Neuronal stem cell (in vitro differentiated cells): ENCODE measurements around the gene THSD7A.

ENCODE experiments used
- DNase-seq: peaks from one replicate; pipeline ENCODE4 v3.0.0-alpha.2; 2013; ENCODE audit warnings: low spot score
- H2AFZ ChIP-seq: one replicate; pipeline ENCODE4 v1.6.1; 2013; ENCODE audit warnings: mild to moderate bottlenecking, low read length, inconsistent platforms
- H2AK5ac ChIP-seq: 2 replicates; pipeline ENCODE4 v1.6.1; 2013; ENCODE audit warnings: low read depth, mild to moderate bottlenecking, inconsistent platforms, low read length, moderate library complexity, mixed read lengths
- H2BK120ac ChIP-seq: 2 replicates; pipeline ENCODE4 v1.6.1; 2013; ENCODE audit warnings: low read depth, mild to moderate bottlenecking, inconsistent platforms, low read length, moderate library complexity, mixed read lengths
- H2BK12ac ChIP-seq: one replicate; pipeline ENCODE4 v1.6.1; 2013; ENCODE audit warnings: low read length, inconsistent platforms
- H2BK15ac ChIP-seq: 2 replicates; pipeline ENCODE4 v1.6.1; 2013; ENCODE audit warnings: mild to moderate bottlenecking, low read length, inconsistent platforms, mixed read lengths
- H2BK5ac ChIP-seq: one replicate; pipeline ENCODE4 v1.6.1; 2013; ENCODE audit warnings: inconsistent platforms, mild to moderate bottlenecking, low read length, moderate library complexity
- H3K14ac ChIP-seq: one replicate; pipeline ENCODE4 v1.6.1; 2013; ENCODE audit warnings: low read length, inconsistent platforms
- H3K18ac ChIP-seq: 2 replicates; pipeline ENCODE4 v1.6.1; 2013; ENCODE audit warnings: low read length, inconsistent platforms
- H3K23ac ChIP-seq: 2 replicates; pipeline ENCODE4 v1.6.1; 2013; ENCODE audit warnings: low read depth, mild to moderate bottlenecking, mixed read lengths, low read length, inconsistent platforms; ENCODE audit not compliant: poor library complexity
- H3K27ac ChIP-seq: replicated peaks from 3 replicates; pipeline ENCODE4 v1.5.1; 2013; ENCODE audit warnings: low read length, inconsistent platforms
- H3K27me3 ChIP-seq, 3 experiments: 2 replicates each; pipeline ENCODE4 v1.6.1; 2013; ENCODE audit warnings: low read length in 3 of 3, mild to moderate bottlenecking in 2 of 3, inconsistent platforms in 1 of 3, low read depth in 1 of 3, mixed read lengths in 1 of 3, moderate library complexity in 1 of 3; ENCODE audit not compliant: control insufficient read depth in 3 of 3, insufficient read depth in 3 of 3
- H3K36me3 ChIP-seq, 2 donors: replicated peaks in 1 of 2; 2 replicates each; pipeline ENCODE4 v1.6.1; 2013; ENCODE audit warnings: low read length in 2 of 2; ENCODE audit not compliant: control insufficient read depth in 2 of 2, insufficient read depth in 2 of 2
- H3K4ac ChIP-seq: 2 replicates; pipeline ENCODE4 v1.6.1; 2013; ENCODE audit warnings: inconsistent platforms, mild to moderate bottlenecking, low read length, moderate library complexity
- H3K4me1 ChIP-seq, 2 donors: 1 replicate in 1 of 2; 2 replicates in 1 of 2; pipeline ENCODE4 v1.6.1; 2013; ENCODE audit warnings: low read length in 2 of 2, low read depth in 1 of 2; ENCODE audit not compliant: control insufficient read depth in 2 of 2, insufficient read depth in 1 of 2
- H3K4me2 ChIP-seq: one replicate; pipeline ENCODE4 v1.6.1; 2013; ENCODE audit warnings: mild to moderate bottlenecking, low read length, inconsistent platforms; ENCODE audit not compliant: insufficient read depth, poor library complexity, severe bottlenecking
- H3K4me3 ChIP-seq, 2 donors: 2 replicates each; pipeline ENCODE4 v1.5.1; 2013; ENCODE audit warnings: low read length in 2 of 2, mild to moderate bottlenecking in 2 of 2, inconsistent platforms in 1 of 2, moderate library complexity in 1 of 2
- H3K79me1 ChIP-seq: one replicate; pipeline ENCODE4 v1.6.1; 2013; ENCODE audit warnings: low read depth, mild to moderate bottlenecking, inconsistent platforms, low read length, moderate library complexity
- H3K9ac ChIP-seq: one replicate; pipeline ENCODE4 v1.6.1; 2013; ENCODE audit warnings: mild to moderate bottlenecking, low read depth, low read length, inconsistent platforms; ENCODE audit not compliant: poor library complexity
- H3K9me3 ChIP-seq, 2 donors: replicated peaks in 1 of 2; 2 replicates each; pipeline versions ENCODE3 to v1.6.1; 2013; ENCODE audit warnings: low read length in 2 of 2, mild to moderate bottlenecking in 2 of 2, inconsistent platforms in 1 of 2, low read depth in 1 of 2, mixed read lengths in 1 of 2, moderate library complexity in 1 of 2; ENCODE audit not compliant: control insufficient read depth in 2 of 2, insufficient read depth in 1 of 2
- H4K8ac ChIP-seq: one replicate; pipeline ENCODE4 v1.6.1; 2013; ENCODE audit warnings: low read depth, mild to moderate bottlenecking, inconsistent platforms, low read length, moderate library complexity
- H4K91ac ChIP-seq: one replicate; pipeline ENCODE4 v1.6.1; 2013; ENCODE audit warnings: low read length, low read depth, mild to moderate bottlenecking, inconsistent platforms; ENCODE audit not compliant: poor library complexity
- WGBS, 2 donors: extraction: QIAGEN DNeasy Blood & Tissue Kit; methylation state at CpG; one replicate each; pipeline ENCODE4 v1.1.7; 2013; ENCODE audit warnings: missing lambda C conversion rate in 2 of 2, mixed read lengths in 1 of 2; ENCODE audit not compliant: insufficient read length in 2 of 2, insufficient replicate concordance in 1 of 2; ENCODE audit errors: extremely low coverage in 2 of 2; 5-methylcytosine and 5-hydroxymethylcytosine counted together

Gene THSD7A

GRCh38 chr7:11706666-11707605 lies 125.1 kb downstream of the THSD7A start:
- Histone ChIP-seq H2AK5ac (no peak overlapping the region), H3K79me1 (no peaks in the 10 kb centered on the region), H3K9ac (no peak overlapping the region), H3K18ac (no peak overlapping the region), H3K36me3 (no peaks in the 10 kb centered on the region), H3K27ac (no peak overlapping the region), H2BK15ac (no peak overlapping the region), H3K9me3 (no peaks in the 10 kb centered on the region), H2AFZ (no peak overlapping the region), H2BK120ac (no peak overlapping the region), H3K4me3 (no peak overlapping the region), H4K91ac (no peak overlapping the region), H3K23ac (no peak overlapping the region), H2BK5ac (no peak overlapping the region), H2BK12ac (no peak overlapping the region), H3K4me1 (peaks cover 0 to 1% of the 10 kb centered on the region in 2 donors), H3K4me2 (no peak overlapping the region), H3K4ac (no peak overlapping the region), H4K8ac (no peak overlapping the region), H3K27me3 (no peaks in the 10 kb centered on the region), H3K14ac (no peak overlapping the region)
- DNase-seq, result no peak
- WGBS, 2 donors, result no CpG with 5 or more reads among the region's 2 CpGs

DNA sequence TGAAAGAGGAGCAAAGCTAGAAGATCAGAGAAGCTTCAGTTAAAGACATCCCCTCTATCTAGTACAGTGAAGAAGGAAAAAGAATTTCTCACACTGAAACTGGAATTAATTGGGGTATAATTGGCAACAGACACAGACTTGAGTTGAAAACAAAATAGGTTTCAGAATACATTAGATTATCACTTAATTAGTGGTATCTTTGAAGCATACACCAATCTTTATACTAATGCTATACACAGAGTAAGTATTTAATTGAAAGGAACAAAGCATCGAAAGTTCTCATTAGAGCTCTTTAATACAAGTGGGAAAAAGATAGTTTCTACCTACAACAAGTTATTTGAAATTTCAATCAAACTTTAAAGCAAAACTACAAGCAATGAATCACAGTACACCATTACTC lies 128.2 kb downstream of the THSD7A start:
- no peak for DNase-seq
- Histone ChIP-seq H4K8ac (no peak overlapping the region), H2BK15ac (no peak overlapping the region), H2BK120ac (no peak overlapping the region), H3K27ac (no peak overlapping the region), H3K4me3 (no peak overlapping the region), H3K23ac (no peak overlapping the region), H3K18ac (no peak overlapping the region), H2BK5ac (no peak overlapping the region), H3K9ac (no peak overlapping the region), H3K79me1 (no peaks in the 10 kb centered on the region), H2AFZ (no peak overlapping the region), H3K9me3 (no peaks in the 10 kb centered on the region), H3K4me1 (peaks cover 0 to 4% of the 10 kb centered on the region in 2 donors), H3K4ac (no peak overlapping the region), H4K91ac (no peak overlapping the region), H3K14ac (no peak overlapping the region), H3K36me3 (no peaks in the 10 kb centered on the region), H3K27me3 (no peaks in the 10 kb centered on the region), H2AK5ac (no peak overlapping the region), H3K4me2 (no peak overlapping the region), H2BK12ac (no peak overlapping the region)
- WGBS, 2 donors, result no CpG with 5 or more reads among the region's 1 CpG

DNA sequence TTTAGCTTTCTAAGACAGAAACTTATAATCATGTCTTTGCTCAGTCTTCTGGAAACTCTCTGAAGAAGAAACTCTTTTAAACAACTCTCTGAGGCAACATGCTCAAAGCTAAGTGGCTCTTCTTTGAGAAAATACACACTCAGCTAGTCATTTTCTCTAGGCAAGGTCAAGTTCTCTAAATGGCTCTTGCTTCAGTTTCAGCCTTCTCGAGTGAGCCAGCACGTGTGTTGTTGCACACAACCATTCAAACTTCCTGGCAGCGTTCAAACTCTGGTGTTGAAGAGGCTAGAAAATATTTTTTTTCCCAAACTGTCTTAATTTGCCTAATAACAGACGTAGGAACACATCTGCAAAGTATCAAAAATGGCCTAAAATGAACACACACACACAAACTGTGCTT lies 129.1 kb downstream of the THSD7A start:
- Histone ChIP-seq H2BK15ac (no peak overlapping the region), H3K9ac (no peak overlapping the region)
- WGBS, 2 donors, result no CpG with 5 or more reads among the region's 4 CpGs

DNA sequence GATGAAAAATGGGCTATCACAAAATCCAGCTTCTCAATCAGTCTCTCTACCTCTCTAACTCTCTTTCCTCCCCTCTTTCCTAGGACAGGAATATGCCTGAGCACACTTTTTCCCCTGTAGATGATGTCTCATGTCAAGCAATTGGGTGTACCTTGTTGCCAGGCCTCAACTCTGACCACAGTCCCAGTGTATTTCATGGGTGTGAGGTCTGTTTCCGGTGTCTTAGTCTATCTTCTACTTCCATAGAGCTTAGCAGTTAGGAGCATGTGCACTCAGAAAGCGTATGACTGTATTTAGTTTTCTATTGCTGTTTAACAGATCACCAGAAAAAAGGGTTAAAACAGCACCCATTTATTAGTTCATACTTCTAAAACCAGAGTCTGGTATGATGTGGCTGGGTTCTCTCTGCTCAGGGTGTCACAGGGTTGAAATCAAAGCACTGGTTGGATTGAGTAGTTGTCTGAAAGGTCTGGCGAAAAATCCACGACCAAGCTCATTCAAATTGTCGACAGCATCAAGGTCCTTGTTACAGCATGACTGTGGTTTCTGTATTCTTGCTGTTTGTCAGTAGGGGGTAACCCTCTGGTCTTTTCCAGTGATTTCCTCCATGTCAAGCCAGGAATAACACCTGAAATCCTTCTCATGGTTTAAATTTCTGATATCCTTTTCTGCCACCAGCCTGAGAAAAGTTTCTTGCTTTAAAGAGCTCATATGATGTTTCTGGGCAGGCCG lies 130.0 kb downstream of the THSD7A start:
- Histone ChIP-seq H3K36me3 (no peaks in the 10 kb centered on the region), H3K27me3 (no peaks in the 10 kb centered on the region), H3K27ac (no peak overlapping the region), H3K9ac (no peak overlapping the region), H3K79me1 (no peaks in the 10 kb centered on the region), H4K8ac (no peak overlapping the region), H2AFZ (peak overlapping the region; percentile 15), H3K14ac (no peak overlapping the region), H2BK15ac (no peak overlapping the region), H4K91ac (no peak overlapping the region), H2BK5ac (no peak overlapping the region), H2BK120ac (no peak overlapping the region), H3K18ac (no peak overlapping the region), H3K4me1 (peaks cover 0 to 4% of the 10 kb centered on the region in 2 donors), H3K9me3 (no peaks in the 10 kb centered on the region), H3K4ac (no peak overlapping the region), H2AK5ac (no peak overlapping the region), H3K4me2 (no peak overlapping the region), H3K23ac (no peak overlapping the region), H3K4me3 (no peak overlapping the region), H2BK12ac (no peak overlapping the region)
- WGBS, 2 donors, result no CpG with 5 or more reads among the region's 6 CpGs
- DNase-seq, result no peak

More for the DNA sequence above, 129.1 kb downstream of the THSD7A start:
- no peak overlapping the region for H3K27ac ChIP-seq
- no peak overlapping the region for H2BK5ac ChIP-seq
- H3K23ac ChIP-seq, result no peak overlapping the region
- no peak overlapping the region for H4K91ac ChIP-seq
- no peak overlapping the region for H3K18ac ChIP-seq
- H3K27me3 ChIP-seq, result no peaks in the 10 kb centered on the region
- H3K4me2 ChIP-seq, result no peak overlapping the region
- no peak overlapping the region for H4K8ac ChIP-seq
- no peak overlapping the region for H3K4ac ChIP-seq
- H3K14ac ChIP-seq, result no peak overlapping the region
- peaks cover 0 to 4% of the 10 kb centered on the region in 2 donors for H3K4me1 ChIP-seq
- no peak for DNase-seq
- no peak overlapping the region for H2BK120ac ChIP-seq
- no peak overlapping the region for H2AFZ ChIP-seq
- no peak overlapping the region for H2AK5ac ChIP-seq
- no peaks in the 10 kb centered on the region for H3K79me1 ChIP-seq
- no peak overlapping the region for H3K4me3 ChIP-seq
- no peaks in the 10 kb centered on the region for H3K36me3 ChIP-seq
- no peak overlapping the region for H2BK12ac ChIP-seq
- no peaks in the 10 kb centered on the region for H3K9me3 ChIP-seq
